GM12872 (cell line): ENCODE measurements around the gene DNAJB13.

Experiments
- CTCF ChIP-seq: IDR thresholded peaks from 3 replicates; pipeline ENCODE4 v1.5.1; 2011; ENCODE audit warnings: low read depth, mild to moderate bottlenecking, low read length, moderate library complexity; ENCODE audit not compliant: insufficient read depth

The DNAJB13 gene

GRCh38 chr11:73950869-73951710, at the start of gene DNAJB13:
TSS of gene DNAJB13 (plus strand) at chr11:73951026. CDS start at chr11:73951070, 44 bp downstream.
- TF ChIP-seq CTCF = no peak

GRCh38 chr11:73902303-73902702, 48.5 kb upstream of the DNAJB13 start:
- TF ChIP-seq CTCF = no peak

- no peak for TF ChIP-seq CTCF
Observed at GRCh38 chr11:73907191-73907590, 43.6 kb upstream of the DNAJB13 start.

GRCh38 chr11:73912026-73912425, 38.8 kb upstream of the DNAJB13 start:
- TF ChIP-seq CTCF = no peak

GRCh38 chr11:73913472-73913871, 37.4 kb upstream of the DNAJB13 start:
- no peak for TF ChIP-seq CTCF

- no peak for TF ChIP-seq CTCF
Observed at GRCh38 chr11:73914284-73914683, 36.5 kb upstream of the DNAJB13 start.

GRCh38 chr11:73916435-73916834, 34.4 kb upstream of the DNAJB13 start:
- TF ChIP-seq CTCF = no peak
